Measurements from ENCODE around the gene CSMD2. TPM values are rescaled to one million over a fixed set of nuclear protein-coding genes. Genes with fewer than 3 reads are reported as not detected.

The CSMD2 gene
- polyA plus RNA-seq, 2 donors: 0.02 to 0.08 TPM

DNA sequence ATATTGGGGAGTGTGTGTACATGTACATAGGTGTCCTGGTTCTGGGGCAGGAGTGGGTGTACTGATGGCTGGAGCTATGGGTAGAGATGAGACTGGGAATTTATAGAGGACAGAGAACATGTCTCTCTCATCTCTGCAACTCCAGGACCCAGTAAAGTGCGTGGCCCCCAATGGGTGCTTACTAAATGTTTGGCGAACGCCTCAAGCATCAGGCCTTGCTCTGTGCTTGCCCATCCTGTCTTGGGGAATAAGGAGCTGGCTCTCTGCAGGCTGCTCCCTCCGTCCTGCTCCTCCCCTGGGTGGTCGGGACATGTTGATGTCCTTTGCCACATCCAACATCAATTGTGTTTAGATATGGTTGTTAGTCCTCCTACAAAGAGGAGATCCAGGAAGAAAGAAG, 530.9 kb downstream of the CSMD2 start:
- H3K4me1 ChIP-seq (ENCODE audit: control insufficient read depth in 2 of 2, insufficient read depth in 2 of 2, low read length in 1 of 2): peaks cover 3 to 5% of the 10 kb centered on the region in 2 donors
- H3K9me3 ChIP-seq (ENCODE audit: control insufficient read depth in 2 of 2, insufficient read depth in 1 of 2, low read depth in 1 of 2, low read length in 1 of 2): peaks cover 2 to 4% of the 10 kb centered on the region in 2 donors
- H3K27ac ChIP-seq (ENCODE audit: low read depth in 2 of 2, low read length in 1 of 2): no peak overlapping the region
- WGBS, 2 donors: 90 to 93% methylated on average over 5 of the region's 5 CpGs
- H3K27me3 ChIP-seq (ENCODE audit: control insufficient read depth in 1 of 2, insufficient read depth in 2 of 2, low read length in 2 of 2): peaks cover 0 to 3% of the 10 kb centered on the region in 2 donors
- no peaks in the 10 kb centered on the region for H3K36me3 ChIP-seq (ENCODE audit: control insufficient read depth in 2 of 2, insufficient read depth in 2 of 2, low read length in 1 of 2)
- H3K4me3 ChIP-seq (ENCODE audit: low read depth in 1 of 2, low read length in 2 of 2): no peak overlapping the region

DNA sequence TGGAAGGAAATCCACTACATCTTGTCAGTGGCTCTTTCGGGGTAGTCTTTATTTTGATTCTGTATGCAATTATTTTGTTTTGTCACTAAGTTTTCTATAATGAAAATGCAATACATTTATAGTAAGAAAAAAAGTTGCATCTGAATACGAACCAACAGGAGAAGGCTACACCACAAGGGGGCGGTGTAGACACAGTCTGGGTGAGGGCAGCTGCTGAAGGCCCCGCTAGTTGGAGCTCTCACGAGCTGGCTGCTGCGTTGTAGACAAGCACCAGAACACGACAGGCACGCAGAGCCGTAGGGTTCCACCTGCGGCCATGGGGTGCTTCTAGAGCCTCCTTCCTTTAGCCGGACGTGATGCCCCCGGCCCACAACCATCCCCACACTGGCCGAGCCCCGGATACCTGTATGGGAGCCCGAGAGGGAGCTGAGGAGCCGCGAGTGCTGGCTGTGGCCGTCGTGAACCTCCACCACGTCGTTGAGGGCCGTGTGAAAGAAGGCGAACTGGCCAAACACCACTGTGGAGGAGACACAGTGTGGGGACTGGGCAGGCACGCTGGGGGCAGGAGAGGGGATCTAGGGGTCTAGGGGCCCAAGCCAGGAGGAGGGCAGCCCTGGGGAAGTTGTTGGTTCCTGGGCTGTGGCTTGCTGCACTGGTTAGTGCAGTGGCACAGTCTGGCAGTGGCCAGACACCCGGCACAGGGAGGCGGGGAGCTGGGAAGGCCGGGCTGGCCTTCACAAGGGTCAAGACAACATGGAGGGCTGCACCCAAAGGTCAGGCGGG, 531.8 kb downstream of the CSMD2 start:
- Histone ChIP-seq H3K27me3 (ENCODE audit: control insufficient read depth in 1 of 2, insufficient read depth in 2 of 2, low read length in 2 of 2) (peaks cover 0 to 3% of the 10 kb centered on the region in 2 donors), H3K9me3 (ENCODE audit: control insufficient read depth in 2 of 2, insufficient read depth in 1 of 2, low read depth in 1 of 2, low read length in 1 of 2) (peaks cover 2 to 4% of the 10 kb centered on the region in 2 donors), H3K27ac (ENCODE audit: low read depth in 2 of 2, low read length in 1 of 2) (no peak overlapping the region), H3K4me3 (ENCODE audit: low read depth in 1 of 2, low read length in 2 of 2) (no peak overlapping the region), H3K4me1 (ENCODE audit: control insufficient read depth in 2 of 2, insufficient read depth in 2 of 2, low read length in 1 of 2) (peaks cover 3 to 5% of the 10 kb centered on the region in 2 donors), H3K36me3 (ENCODE audit: control insufficient read depth in 2 of 2, insufficient read depth in 2 of 2, low read length in 1 of 2) (no peaks in the 10 kb centered on the region)
- 36 to 37% methylated on average over 29 of the region's 29 CpGs for WGBS, 2 donors

DNA sequence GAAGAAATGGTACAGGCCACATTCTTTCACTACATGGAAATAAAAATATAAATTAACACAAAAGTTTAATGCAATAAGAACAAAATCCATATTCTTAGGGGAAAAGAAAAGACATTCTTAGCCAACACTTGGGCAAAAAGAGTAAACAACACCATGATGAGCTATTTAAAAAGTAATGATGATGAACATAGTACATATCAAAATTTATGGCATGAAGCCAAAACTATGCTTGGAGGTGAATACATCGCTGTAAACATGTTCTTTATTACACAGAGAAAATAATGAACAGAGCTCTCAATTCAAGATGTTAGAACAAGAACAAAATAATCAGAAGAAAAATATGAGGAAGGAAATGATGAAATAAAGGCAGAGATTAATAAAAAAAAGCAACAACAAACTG, 534.3 kb downstream of the CSMD2 start:
- Histone ChIP-seq H3K36me3 (ENCODE audit: control insufficient read depth in 2 of 2, insufficient read depth in 2 of 2, low read length in 1 of 2) (no peaks in the 10 kb centered on the region), H3K27ac (ENCODE audit: low read depth in 2 of 2, low read length in 1 of 2) (no peak overlapping the region), H3K4me3 (ENCODE audit: low read depth in 1 of 2, low read length in 2 of 2) (no peak overlapping the region), H3K9me3 (ENCODE audit: control insufficient read depth in 2 of 2, insufficient read depth in 1 of 2, low read depth in 1 of 2, low read length in 1 of 2) (peaks cover 2 to 4% of the 10 kb centered on the region in 2 donors), H3K27me3 (ENCODE audit: control insufficient read depth in 1 of 2, insufficient read depth in 2 of 2, low read length in 2 of 2) (peaks cover 0 to 3% of the 10 kb centered on the region in 2 donors), H3K4me1 (ENCODE audit: control insufficient read depth in 2 of 2, insufficient read depth in 2 of 2, low read length in 1 of 2) (peaks cover 3 to 5% of the 10 kb centered on the region in 2 donors)
- 73 to 76% methylated on average over 1 of the region's 1 CpG for WGBS, 2 donors

DNA sequence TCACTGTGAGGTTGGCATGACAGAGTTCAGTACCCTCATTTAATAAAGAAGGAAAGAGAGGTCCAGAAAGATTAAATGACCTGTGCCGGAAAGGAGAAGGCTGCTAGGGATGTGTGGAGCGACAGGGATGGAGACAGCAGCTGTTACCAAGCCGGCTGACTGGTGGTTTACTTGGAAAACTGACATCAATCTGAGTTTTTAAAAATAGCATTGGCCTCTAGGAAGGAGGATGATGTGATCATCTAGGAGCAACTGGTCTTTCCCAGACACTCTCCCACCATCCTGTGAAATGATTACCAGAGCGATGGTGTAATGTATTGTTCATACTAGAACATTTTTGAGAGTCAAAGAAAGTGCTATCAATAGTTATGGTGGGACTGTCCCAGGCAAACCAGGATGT, 538.2 kb downstream of the CSMD2 start:
- H3K36me3 ChIP-seq (ENCODE audit: control insufficient read depth in 2 of 2, insufficient read depth in 2 of 2, low read length in 1 of 2): no peaks in the 10 kb centered on the region
- H3K27ac ChIP-seq (ENCODE audit: low read depth in 2 of 2, low read length in 1 of 2): no peak overlapping the region
- H3K4me1 ChIP-seq (ENCODE audit: control insufficient read depth in 2 of 2, insufficient read depth in 2 of 2, low read length in 1 of 2): no peaks in the 10 kb centered on the region
- no peaks in the 10 kb centered on the region for H3K9me3 ChIP-seq (ENCODE audit: control insufficient read depth in 2 of 2, insufficient read depth in 1 of 2, low read depth in 1 of 2, low read length in 1 of 2)
- no peaks in the 10 kb centered on the region for H3K27me3 ChIP-seq (ENCODE audit: control insufficient read depth in 1 of 2, insufficient read depth in 2 of 2, low read length in 2 of 2)
- 78 to 81% methylated on average over 4 of the region's 4 CpGs for WGBS, 2 donors
- no peak overlapping the region for H3K4me3 ChIP-seq (ENCODE audit: low read depth in 1 of 2, low read length in 2 of 2)

DNA sequence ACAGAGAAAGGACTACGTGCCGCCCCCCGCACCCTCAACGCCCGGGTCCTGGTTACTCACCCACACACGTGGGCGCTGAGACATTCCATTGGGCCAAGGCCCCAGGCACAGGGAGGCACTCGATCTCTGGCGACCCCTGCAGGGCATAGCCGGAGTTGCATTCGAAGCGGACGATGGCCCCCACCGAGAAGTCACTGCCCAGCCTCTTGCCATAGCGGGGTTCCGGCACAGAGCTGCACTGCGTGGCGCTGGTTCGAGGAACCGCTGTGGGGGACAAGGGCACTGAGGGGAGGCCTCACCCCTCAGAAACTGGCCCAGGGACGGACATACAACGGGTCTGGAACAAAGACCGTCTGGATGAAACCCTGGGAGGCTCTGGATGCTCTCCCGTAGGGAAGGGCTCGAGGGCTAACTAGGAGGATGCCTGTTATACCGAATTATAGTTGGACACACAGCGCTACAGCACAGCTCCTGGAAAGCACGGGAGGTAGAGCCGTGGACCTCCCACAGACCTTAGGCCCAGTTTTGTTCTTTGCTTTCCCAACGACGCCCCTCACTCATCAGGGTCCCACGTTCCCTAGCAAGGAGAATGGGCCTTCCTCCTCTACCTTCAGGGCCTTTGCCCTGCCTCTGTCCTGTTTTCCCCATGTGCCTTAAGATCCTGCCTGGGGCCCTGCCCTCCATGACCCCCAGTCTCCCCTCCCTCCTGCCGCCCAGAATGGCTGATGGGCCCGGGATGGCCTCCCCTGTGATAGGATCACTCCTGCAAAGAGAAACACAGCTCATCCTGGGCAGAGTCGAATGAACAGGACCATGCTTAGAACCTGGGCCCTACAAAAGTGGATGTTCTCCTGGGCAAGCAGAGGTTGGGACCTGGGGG, 539.8 kb downstream of the CSMD2 start:
- H3K27ac ChIP-seq (ENCODE audit: low read depth in 2 of 2, low read length in 1 of 2): no peak overlapping the region
- no peaks in the 10 kb centered on the region for H3K36me3 ChIP-seq (ENCODE audit: control insufficient read depth in 2 of 2, insufficient read depth in 2 of 2, low read length in 1 of 2)
- H3K4me3 ChIP-seq (ENCODE audit: low read depth in 1 of 2, low read length in 2 of 2): no peak overlapping the region
- H3K27me3 ChIP-seq (ENCODE audit: control insufficient read depth in 1 of 2, insufficient read depth in 2 of 2, low read length in 2 of 2): no peaks in the 10 kb centered on the region
- 87 to 91% methylated on average over 35 of the region's 35 CpGs for WGBS, 2 donors
- H3K4me1 ChIP-seq (ENCODE audit: control insufficient read depth in 2 of 2, insufficient read depth in 2 of 2, low read length in 1 of 2): no peaks in the 10 kb centered on the region
- H3K9me3 ChIP-seq (ENCODE audit: control insufficient read depth in 2 of 2, insufficient read depth in 1 of 2, low read depth in 1 of 2, low read length in 1 of 2): no peaks in the 10 kb centered on the region

DNA sequence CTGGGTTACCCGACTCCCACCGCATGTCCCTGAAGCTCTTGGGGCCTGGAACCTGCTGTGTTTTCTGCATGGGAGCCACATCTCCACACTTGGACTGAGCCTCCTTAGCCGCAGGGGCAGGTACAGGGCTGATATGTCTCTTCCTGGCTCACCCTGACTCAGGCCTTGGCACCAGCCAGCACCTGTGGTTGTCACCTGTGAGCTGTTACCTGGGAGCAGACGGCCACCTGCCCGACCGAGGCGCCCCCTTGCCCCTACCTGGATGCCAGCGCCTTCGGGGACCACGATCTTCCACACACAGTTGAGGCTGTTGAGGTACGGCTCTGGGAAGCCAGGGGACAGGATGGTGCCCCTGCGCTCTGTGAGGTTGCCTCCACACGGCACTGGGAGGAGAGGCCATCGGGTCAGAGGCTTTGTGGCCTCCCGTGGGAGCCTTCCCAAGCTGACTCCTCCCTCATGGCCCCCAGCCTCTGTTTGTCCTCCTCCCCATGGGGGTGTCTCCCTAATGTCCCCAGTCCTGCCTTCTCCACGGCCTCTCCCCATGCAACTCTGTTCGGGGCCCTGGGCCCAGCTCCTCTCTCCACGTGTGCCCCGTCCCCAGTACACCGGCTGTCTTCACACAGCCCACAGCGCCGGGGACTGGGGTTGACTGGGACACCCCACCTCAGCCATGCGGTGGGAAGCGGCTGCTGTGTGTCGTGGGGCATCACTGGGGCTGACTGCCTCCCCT, 540.6 kb downstream of the CSMD2 start:
- 89 to 92% methylated on average over 25 of the region's 25 CpGs for WGBS, 2 donors
- H3K4me1 ChIP-seq (ENCODE audit: control insufficient read depth in 2 of 2, insufficient read depth in 2 of 2, low read length in 1 of 2): no peaks in the 10 kb centered on the region
- no peaks in the 10 kb centered on the region for H3K9me3 ChIP-seq (ENCODE audit: control insufficient read depth in 2 of 2, insufficient read depth in 1 of 2, low read depth in 1 of 2, low read length in 1 of 2)
- no peaks in the 10 kb centered on the region for H3K27me3 ChIP-seq (ENCODE audit: control insufficient read depth in 1 of 2, insufficient read depth in 2 of 2, low read length in 2 of 2)
- H3K4me3 ChIP-seq (ENCODE audit: low read depth in 1 of 2, low read length in 2 of 2): no peak overlapping the region
- no peak overlapping the region for H3K27ac ChIP-seq (ENCODE audit: low read depth in 2 of 2, low read length in 1 of 2)
- H3K36me3 ChIP-seq (ENCODE audit: control insufficient read depth in 2 of 2, insufficient read depth in 2 of 2, low read length in 1 of 2): no peaks in the 10 kb centered on the region

DNA sequence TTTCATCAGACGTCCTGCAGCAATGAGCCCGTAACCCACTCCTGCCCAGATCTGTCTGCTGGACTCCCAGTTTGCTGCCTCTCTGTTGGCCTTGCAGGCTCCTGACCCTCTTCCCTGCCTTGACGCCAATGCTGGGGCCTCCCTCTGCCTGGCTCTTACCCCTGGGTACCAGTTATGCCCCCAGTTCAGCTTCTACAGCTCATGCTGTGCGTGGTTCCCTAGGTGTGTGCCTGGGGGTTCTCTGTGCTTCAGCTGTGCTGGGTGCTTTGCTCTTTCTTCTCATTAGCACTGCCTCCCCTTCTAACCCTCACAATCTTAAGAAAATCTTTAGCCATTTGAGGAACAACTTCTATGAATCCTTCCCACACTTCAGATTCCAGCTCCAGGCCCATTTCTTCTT, 541.2 kb downstream of the CSMD2 start:
- H3K4me1 ChIP-seq (ENCODE audit: control insufficient read depth in 2 of 2, insufficient read depth in 2 of 2, low read length in 1 of 2): no peaks in the 10 kb centered on the region
- H3K36me3 ChIP-seq (ENCODE audit: control insufficient read depth in 2 of 2, insufficient read depth in 2 of 2, low read length in 1 of 2): no peaks in the 10 kb centered on the region
- no peaks in the 10 kb centered on the region for H3K27me3 ChIP-seq (ENCODE audit: control insufficient read depth in 1 of 2, insufficient read depth in 2 of 2, low read length in 2 of 2)
- H3K27ac ChIP-seq (ENCODE audit: low read depth in 2 of 2, low read length in 1 of 2): no peak overlapping the region
- H3K4me3 ChIP-seq (ENCODE audit: low read depth in 1 of 2, low read length in 2 of 2): no peak overlapping the region
- 83 to 87% methylated on average over 4 of the region's 4 CpGs for WGBS, 2 donors
- no peaks in the 10 kb centered on the region for H3K9me3 ChIP-seq (ENCODE audit: control insufficient read depth in 2 of 2, insufficient read depth in 1 of 2, low read depth in 1 of 2, low read length in 1 of 2)

DNA sequence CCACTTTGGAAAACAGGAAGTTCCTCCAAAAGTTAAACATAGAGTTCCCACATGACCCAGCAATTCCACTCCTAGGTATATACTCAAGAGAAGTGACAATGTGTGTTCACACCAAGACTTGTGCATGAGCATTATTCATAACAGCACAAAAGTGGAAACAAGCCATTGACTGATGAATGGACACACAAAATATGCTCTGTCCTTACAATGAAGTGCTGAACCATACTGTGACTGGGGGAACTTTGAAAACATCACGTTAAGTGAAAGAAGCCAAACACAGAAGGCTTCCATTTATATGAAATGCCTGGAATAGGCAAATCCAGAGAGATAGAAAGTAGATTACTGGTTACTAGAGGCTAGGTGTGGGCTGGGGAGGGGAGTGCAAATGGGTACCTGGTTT, 542.3 kb downstream of the CSMD2 start:
- 89 to 97% methylated on average over 1 of the region's 1 CpG for WGBS, 2 donors
- H3K4me1 ChIP-seq (ENCODE audit: control insufficient read depth in 2 of 2, insufficient read depth in 2 of 2, low read length in 1 of 2): no peaks in the 10 kb centered on the region
- no peaks in the 10 kb centered on the region for H3K36me3 ChIP-seq (ENCODE audit: control insufficient read depth in 2 of 2, insufficient read depth in 2 of 2, low read length in 1 of 2)
- no peaks in the 10 kb centered on the region for H3K27me3 ChIP-seq (ENCODE audit: control insufficient read depth in 1 of 2, insufficient read depth in 2 of 2, low read length in 2 of 2)
- H3K4me3 ChIP-seq (ENCODE audit: low read depth in 1 of 2, low read length in 2 of 2): no peak overlapping the region
- H3K9me3 ChIP-seq (ENCODE audit: control insufficient read depth in 2 of 2, insufficient read depth in 1 of 2, low read depth in 1 of 2, low read length in 1 of 2): no peaks in the 10 kb centered on the region
- no peak overlapping the region for H3K27ac ChIP-seq (ENCODE audit: low read depth in 2 of 2, low read length in 1 of 2)

DNA sequence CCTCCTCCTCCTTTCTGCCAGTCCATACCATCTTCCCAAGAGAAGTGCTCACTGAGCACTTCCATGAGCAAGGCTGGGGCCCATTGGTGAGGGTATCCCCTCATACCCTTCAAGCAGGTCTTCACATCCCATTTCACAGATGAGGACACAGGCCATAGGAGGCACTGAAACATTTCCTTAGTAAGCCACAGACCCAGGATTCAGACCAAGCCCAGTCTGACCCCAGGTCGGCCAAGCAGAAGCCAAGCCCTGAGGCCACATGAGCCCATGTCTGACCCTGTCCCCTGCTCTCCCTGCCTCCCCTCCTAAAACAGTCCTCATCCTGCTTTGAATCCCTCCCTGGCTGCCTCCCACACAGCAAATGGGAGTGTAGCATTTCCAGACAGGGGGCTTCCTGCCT, 546.4 kb downstream of the CSMD2 start:
- Histone ChIP-seq H3K27me3 (ENCODE audit: control insufficient read depth in 1 of 2, insufficient read depth in 2 of 2, low read length in 2 of 2) (no peaks in the 10 kb centered on the region), H3K4me1 (ENCODE audit: control insufficient read depth in 2 of 2, insufficient read depth in 2 of 2, low read length in 1 of 2) (no peaks in the 10 kb centered on the region), H3K9me3 (ENCODE audit: control insufficient read depth in 2 of 2, insufficient read depth in 1 of 2, low read depth in 1 of 2, low read length in 1 of 2) (no peaks in the 10 kb centered on the region), H3K4me3 (ENCODE audit: low read depth in 1 of 2, low read length in 2 of 2) (no peak overlapping the region), H3K36me3 (ENCODE audit: control insufficient read depth in 2 of 2, insufficient read depth in 2 of 2, low read length in 1 of 2) (no peaks in the 10 kb centered on the region), H3K27ac (ENCODE audit: low read depth in 2 of 2, low read length in 1 of 2) (no peak overlapping the region)
- WGBS, 2 donors: 79 to 100% methylated on average over 1 of the region's 1 CpG
